Posterior vena cava (tissue), 2 donors: Measurements from ENCODE around the gene SRGAP2C. TPM values are rescaled to one million over a fixed set of nuclear protein-coding genes. Genes with fewer than 3 reads are reported as not detected.
"Not testable (repeated sequence)": the region's sequence is repeated elsewhere in the genome, so short reads cannot be mapped to it uniquely, and the experiment has no call there.

Experiments used
- DNase-seq: peaks from one replicate; pipeline ENCODE4 v3.0.0-alpha.2; 2020; ENCODE audit warnings: low spot score
- intact Hi-C, 2 donors: fragments of 100-400 bp; cut with DNase I; formaldehyde crosslinking; loops; one replicate each; pipeline versions ENCODE4 v1.14.1 to v1.14.2; 2022 to 2023
- total RNA-seq, 2 donors: library from RNA; stranded (reverse); fragmentation: NEBNext Ultra II Directional; extraction: Animal tissue kit (Norgen Biotek cat#: 25700); gene quantifications; one replicate each; pipeline ENCODE4 v1.2.1, GENCODE V29; 2021
- donor health status: DM: yes; HTN: yes; CAD: no.
- donor health status: DM: yes; HTN: yes; CAD: no.

Gene SRGAP2C
- total RNA-seq, 2 donors from 2014 or later, result 28.3 to 29.3 TPM

DNA sequence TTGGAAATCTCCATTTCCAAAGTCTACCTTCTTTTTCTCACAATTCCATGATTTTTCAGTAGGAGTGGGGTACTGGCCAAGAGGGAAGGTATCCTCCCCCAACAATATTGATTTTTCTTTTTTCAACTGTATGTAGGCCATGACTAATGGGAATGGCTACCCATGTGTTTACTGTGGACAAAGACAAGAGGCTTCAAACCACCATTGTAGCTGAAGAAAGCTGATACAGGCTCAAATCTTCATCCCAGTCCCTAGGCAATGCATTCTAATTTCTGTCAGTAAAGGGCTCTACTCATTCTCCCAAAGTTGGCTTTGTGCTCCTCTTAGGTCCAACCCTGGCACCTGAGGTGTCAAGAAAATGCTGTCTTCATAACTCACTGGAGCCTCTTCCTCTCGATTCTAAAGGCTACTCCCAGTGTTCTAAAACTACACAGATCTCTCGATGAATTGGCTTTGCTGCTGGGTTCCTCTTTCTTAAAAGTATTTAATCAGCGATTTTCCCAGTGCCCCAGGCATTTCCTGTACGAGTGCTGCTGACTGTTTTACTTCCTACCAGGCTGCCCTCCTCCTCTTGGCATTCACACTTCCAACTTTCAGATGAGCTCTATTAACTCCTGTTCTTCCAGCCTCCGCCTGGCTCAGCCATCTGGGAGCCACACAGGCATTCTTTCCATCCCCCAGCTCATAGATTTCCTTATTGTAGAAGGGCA is 171.1 kb downstream of the SRGAP2C start:
- DNase-seq, intact Hi-C loops: not testable (repeated sequence)

DNA sequence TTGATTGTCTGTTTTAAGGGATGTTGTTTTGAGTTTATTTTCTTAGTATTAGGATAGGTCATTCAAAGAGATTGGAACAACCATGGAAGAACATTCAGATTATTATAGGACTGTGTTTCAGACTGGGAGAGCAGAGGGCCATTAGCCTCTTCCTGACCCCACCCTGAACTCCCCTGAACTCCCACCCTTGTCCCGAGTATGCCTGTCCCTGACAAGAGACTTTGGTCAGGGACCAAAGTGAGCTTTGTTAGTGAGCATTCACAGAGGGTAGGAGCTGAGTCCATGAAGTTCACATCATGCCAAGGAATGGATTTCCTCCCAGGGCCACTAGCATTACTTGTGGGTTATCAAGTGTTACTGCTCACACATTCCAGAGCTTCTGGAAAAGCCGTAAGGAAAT is 172.0 kb downstream of the SRGAP2C start:
- DNase-seq, intact Hi-C loops: not testable (repeated sequence)

DNA sequence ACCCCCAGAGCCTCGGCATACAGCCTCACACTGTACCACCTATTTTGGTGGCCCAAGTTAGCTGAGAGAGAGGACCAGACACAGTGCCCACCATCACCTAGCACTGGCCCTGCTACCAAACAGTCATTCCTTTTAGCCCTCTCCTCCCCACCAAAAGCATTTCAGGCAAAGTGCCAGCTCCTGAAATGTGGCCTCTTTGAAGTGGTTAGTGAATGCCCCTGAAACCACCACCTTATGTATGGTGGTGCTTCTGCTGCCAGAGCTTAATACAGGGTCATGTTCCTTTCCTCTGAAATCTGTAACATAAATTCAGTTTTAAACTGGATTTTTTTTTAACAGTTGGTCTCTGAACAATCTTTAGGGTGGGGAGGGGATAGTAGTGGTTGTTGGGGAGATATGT is 175.8 kb downstream of the SRGAP2C start:
- intact Hi-C loops, DNase-seq: not testable (repeated sequence)

DNA sequence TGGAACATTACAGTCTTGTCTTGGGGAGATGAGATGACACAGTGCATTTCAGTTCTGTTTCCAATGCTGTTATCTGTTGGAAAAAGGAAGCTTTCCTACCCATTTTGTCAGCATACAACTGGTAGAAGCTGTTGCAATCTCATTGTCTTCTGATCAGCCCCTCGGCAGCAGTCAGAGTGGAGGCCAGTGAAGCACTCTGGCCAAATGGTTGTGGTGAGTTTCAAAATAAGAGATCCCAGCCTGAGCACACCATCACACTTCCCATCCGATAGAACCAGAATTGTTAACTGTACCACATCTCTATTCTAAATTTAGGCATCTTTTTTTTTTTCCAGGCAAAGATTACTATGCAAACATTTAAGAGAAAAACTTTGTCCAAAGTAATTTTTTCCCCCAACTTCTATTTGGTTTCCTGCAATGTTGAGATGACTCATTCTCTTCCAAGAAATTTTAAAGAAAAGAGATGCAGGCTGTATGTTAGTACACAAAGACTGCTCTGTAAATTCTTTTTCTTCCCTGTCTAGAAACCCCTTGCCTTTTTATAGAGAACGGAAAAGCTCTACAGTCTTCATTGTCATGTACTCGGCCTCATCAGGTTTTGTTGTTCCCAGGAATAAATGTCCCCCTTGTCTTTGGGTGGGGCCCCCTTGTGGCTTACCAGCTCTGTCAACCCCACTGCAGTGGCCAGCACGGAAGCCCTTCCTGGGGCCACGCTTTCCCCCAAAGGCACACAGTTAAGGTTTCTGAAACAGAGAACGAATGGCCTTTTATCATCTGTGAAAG is 176.9 kb downstream of the SRGAP2C start:
- DNase-seq, intact Hi-C loops: not testable (repeated sequence)

DNA sequence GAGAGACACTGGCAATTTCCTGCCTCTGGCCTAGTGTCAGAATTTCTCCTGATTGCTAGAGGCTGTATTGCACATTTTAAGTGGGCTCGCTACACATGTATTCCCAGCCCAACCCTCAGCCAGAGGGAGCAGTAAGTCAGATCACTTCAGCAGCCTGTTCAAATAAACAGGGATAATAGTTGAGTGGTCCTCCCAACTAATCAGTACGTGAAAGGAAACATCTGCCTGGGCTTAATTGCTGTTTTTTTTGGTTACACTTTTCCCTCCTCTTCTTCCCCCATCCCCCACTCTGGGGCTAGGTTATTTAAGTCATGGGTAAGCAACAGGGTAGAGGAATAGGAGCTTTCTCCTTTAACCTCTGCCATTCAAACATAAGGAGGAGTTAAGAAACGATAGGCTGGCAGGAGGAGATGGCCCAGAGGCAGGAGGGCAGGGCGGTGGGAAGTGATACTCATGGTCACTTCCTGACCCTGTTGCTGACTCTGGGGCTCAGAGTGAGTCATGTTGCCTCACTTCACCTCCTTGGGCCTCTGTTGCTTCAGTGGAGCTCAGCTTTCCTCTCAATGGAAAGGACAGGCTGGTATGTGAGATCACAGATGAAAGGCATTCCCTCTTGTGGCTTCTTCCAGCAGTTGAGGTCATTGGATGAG is 177.6 kb downstream of the SRGAP2C start:
- intact Hi-C loops, result not testable (repeated sequence)
- peak; percentile 81 for DNase-seq

DNA sequence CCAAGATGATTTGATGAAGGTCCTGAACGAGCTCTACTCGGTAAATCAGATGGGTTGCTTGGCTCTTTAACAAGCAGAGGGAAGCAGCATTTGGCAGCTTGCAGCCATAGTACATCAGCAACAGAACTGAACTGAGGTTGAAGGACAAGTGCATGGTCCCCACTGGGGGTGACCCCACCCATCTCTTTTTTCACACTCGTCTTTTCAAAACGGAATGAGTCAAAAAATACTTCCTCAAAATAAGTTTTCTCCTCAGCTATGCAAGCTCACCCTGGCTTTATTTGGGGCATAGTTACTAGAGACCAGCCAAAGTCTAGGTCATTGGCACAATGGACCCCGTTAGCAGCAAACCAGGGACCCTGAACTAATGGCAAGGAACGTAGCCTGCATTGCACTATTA is 180.5 kb downstream of the SRGAP2C start:
- DNase-seq, intact Hi-C loops: not testable (repeated sequence)

DNA sequence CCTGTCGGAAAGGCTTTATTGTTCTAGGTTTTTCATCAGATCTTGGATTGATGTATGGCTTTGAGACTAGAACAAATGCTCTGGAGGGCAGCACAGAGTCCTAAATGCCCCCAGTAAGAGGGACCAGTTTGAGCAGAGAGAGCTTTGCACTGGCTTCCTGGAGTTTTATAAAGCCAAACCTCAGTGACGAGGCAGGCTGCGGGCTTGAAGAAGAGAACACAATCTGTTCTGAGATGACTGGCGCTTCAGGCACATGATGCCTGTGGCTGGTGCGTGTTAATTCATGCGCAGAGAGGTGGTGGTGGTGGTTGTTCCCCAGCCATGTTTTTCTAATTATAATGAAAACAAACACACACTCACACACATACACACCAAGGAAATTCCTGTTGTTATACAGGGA is 180.9 kb downstream of the SRGAP2C start:
- intact Hi-C loops, result not testable (repeated sequence)
- DNase-seq, result peak; percentile 75

DNA sequence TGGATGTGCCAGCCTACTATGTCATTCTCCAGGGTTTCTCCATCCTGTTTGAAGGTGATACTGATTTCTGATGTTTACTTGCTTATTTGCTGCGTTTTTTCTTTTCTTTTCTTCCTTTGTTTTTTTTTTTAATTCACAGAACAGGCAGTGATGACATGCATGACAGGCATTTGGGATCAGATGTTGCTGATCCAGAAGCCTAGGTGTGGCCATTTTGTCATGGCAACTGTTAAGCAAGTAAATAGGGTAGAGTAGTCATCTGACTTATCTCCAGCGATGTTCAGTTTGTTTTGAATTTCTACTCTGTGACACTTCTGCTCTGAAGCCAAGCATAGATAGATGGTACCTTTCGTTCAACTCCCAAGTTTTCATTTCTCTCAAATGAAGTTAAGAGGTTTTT is 181.4 kb downstream of the SRGAP2C start:
- DNase-seq, intact Hi-C loops: not testable (repeated sequence)

DNA sequence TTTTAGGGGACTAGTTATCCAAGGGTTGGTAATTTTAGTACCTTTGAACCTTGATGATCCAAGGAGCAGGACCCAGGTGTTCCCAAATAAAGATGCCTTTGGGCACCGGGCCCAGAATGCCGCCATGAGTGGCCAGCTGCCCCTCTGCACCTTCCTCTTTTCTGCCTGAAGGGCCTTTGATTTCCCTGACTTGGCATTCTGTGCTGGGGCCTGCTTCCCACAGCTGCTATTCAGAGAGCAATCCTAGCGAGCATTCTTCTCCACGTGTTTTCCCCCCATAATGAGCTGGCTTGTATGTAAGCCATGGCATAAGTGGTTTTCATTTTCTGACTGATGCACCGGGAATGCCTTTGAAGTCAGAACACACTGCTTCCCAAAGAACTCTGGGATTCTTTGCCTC is 184.1 kb downstream of the SRGAP2C start:
- intact Hi-C loops, DNase-seq: not testable (repeated sequence)

DNA sequence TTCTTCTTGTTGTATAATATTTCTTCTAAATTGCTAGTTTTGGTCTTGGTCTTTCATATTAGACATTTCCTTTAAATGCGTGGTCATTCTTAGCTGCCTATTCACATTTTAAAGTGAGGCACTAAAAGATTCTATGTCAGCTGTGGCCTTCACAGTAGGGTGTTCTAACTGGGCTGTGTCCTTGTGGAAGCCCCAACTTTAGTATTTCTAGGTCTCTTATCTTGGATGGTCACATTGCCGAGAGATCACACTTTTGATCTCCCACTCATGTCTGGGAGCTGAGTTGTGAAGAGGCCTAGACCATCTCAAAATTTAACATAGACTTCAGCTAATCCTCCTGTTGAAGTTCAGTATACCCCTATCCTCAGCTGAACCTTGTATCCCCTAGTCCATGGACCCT is 185.2 kb downstream of the SRGAP2C start:
- DNase-seq, intact Hi-C loops: not testable (repeated sequence)

DNA sequence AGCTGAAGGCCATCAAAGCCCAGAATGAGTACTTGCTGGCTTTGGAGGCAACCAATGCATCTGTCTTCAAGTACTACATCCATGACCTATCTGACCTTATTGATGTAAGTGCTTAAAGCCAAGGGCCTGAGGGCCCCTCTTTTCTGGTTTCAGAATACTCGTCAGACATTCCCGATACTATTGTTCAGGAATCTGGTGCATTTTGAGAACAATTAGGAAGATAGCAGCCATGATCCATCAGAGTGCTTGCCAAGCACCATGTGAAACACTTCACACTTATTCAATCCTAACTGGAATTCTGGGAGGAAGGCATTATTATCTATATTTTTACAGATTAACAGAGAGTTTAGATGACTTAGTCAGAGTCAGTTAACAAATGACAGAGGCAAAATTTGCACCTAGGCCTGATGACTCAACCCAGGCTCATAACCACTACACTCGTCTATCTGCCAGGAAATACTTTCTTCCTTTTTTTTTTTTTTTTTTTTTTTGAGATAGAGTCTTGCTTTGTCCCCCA is 190.1 kb downstream of the SRGAP2C start:
- DNase-seq, result not testable (repeated sequence)

DNA sequence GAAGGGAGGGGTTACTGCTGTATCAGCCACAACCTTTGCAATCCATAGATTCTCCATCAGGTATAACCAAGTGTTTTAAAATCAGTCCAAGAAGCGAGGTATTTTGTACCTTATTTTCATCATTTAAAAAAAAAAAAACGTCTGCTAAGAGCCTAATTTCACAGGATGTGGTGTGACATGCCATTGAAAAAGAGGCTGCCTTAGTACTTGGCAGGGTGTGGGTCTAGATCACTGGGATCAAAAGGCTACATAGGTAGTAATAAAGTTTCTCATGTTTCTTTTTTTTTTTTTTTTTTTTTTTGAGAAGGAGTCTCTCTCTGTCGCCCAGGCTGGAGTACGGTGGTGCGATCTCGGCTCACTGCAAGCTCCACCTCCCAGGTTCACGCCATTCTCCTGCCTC is 192.2 kb downstream of the SRGAP2C start:
- intact Hi-C loops, DNase-seq: not testable (repeated sequence)

More for the DNA sequence above, 190.1 kb downstream of the SRGAP2C start:
- intact Hi-C loops, result not testable (repeated sequence)

DNA sequence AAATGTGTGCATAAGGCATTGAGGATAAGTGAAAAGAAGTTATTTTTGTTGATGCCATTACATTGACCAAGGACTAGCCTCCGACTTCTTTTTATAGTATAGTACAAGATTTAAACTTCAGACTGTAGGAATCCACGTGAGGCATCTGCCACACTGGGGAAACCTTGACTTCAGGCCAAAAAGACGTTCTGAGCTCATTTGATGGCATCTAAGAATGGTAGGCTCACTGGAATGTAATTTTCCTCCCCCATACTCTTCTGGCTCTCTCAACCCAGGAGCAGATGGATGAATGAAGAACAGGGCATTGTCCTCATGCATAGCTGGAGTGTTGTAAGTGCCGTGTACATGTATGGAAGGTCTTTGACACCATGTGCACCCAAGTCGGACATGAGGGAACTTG is 194.0 kb downstream of the SRGAP2C start:
- intact Hi-C loops, DNase-seq: not testable (repeated sequence)

DNA sequence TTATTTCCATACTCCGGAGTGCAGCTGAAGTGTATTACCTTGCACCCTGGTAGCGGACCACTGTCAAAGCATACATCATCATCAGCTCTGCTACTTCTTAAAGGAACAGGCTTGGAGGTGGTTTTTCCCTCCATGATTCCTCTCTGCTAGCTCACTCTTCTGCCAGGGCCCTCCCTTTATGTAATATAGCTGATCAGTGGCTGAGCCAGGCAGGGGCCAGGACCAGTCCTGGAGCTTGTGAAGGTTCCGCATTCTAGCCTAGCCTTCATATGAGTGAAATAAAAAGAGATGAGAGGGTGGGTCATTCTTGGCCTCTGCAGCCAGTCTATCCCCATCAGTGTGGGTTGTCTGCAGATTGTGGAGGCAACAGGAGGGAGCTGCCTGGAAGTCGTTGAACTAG is 200.0 kb downstream of the SRGAP2C start:
- DNase-seq, intact Hi-C loops: not testable (repeated sequence)

DNA sequence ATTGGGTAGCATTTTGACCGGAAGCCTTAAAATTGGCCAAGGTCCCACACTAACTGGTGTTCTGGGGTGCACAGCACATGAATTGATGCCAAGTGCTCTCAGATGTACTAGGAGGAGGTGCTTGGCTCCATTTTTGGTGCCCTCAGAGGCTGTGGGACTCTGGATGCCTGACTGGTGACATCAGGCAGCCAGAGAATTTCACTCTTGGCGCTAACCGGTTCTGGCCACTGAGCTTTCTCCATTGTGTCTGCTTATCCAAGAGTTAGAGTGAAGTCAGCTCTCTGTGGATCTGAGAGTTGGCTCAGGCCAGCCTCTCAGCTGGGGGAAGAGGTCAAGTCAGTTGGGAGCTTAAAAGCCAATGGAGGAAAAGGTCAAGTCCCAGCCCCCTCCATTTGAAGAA is 200.4 kb downstream of the SRGAP2C start:
- intact Hi-C loops, DNase-seq: not testable (repeated sequence)

DNA sequence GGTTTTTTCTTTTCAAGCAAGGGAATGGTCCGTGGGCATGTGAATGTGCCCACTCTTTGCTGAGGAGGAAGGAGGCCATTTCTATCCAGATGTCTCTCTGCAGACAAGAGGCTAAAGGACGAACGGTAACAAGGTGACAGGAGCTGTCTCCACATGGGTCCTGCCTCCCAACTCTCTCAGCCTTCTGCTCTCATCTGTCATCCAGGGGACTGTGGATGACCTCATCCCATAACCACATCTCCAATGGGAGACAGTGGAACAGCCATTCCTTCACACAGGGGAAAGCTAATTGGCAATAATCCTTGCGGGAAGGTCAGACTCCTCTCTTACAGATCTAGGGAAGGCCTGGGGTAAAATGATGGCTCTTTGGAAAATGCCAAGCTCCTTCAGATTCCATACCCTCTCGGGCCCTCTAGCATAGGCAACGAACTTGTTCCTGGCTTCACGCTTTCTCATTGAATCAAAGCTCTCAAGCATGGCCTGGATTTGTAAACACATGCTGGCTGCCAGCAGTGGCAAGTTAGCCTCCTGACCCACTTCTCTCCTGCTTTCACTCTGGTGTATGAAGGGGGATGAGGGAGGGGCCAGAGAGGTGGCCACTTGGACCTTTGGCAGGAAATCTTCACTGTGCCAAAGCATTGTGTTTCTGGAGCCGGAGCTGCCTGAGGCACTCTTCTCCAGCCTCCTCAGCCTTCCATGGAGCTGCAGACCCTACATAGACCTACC is 201.0 kb downstream of the SRGAP2C start:
- intact Hi-C loops, DNase-seq: not testable (repeated sequence)

DNA sequence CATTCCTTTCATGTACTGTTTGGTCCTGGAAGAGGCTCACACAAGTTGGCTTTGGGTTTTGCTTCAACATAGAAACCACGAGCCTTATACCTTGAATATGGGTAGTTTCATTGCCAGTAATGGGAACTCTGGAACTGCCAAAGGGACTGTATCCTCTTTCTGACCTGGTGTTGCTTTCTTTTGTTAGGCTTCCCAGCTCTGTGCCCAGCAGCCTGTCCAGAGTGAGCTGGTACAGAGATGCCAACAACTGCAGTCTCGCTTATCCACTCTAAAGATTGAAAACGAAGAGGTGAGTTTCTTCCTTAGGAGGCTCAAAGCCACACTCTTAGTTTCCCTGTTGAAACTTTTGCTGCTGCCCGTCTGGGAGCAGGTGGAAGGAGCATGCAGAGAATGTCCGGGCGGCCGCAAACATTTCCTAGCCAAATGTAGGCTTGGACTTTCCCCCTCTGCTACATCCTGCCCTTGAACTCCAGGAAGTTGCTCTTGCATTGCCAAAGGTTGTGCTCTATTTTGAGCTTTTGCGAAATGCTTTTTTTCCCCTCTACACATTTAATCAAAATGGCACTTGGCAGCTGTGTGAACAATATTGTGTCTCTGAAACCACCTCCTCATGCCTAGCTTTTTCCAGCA is 201.7 kb downstream of the SRGAP2C start:
- DNase-seq, intact Hi-C loops: not testable (repeated sequence)

DNA sequence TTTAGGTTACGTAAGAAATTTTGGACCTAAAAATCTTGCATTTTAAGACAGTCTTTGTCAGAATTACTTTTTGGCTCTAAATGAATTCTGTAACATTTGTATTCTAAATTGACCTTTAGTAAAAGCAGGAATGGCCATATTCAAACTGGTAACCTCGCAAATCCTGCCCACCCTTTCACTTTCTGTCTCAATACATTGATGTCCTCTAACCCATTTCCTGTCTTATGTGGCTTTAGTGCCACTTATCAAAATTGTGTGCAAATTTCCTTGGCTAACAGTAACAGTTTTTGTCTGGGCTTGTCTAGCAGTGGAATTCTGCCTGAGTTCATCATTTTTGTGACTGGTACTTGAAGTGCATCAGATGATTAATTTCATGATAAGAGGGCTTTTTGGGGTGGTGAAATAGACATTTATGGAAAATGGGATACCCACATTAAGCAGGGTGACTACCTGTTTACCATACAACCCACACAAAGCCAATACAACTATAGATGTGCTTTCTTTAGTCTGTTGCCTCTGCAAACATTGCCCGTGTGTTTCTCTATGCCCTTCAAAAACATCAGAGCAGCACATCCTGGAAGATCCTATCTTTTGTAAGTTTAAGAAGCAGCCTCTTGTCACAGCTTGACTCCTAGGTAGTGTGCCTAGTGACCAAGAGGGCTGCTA is 205.3 kb downstream of the SRGAP2C start:
- intact Hi-C loops, DNase-seq: not testable (repeated sequence)
